Measurements from ENCODE around the gene RRAD. TPM values are rescaled to one million over a fixed set of nuclear protein-coding genes. Genes with fewer than 3 reads are reported as not detected.
"Not testable (repeated sequence)": the region's sequence is repeated elsewhere in the genome, so short reads cannot be mapped to it uniquely, and the experiment has no call there.

The RRAD gene
- total RNA-seq, 1 donor from 2014 or later, result 0.24 TPM

DNA sequence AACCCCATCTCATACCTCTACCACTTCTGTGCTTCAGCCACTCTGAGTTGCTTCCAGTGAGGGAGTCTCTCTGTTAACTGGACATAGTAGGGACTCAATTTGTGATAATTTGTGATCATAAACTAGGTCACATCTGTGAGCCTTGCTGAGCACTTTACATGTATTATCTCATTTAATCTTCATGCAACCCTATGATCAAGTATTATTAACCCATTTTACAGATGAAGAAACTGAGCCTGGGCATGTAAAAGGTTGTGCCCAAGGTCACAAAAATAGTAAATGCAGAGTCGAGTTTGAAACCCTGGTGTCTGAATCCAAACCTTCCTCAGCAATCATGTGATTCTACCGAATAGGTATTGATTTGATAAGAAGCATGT lies 26.4 kb downstream of the RRAD start:
- Mint-ChIP-seq H3K36me3 (no peaks in the 10 kb centered on the region), H3K27me3 (ENCODE audit: insufficient read depth, low read depth) (peaks cover 9% of the 10 kb centered on the region), H3K4me3 (no peak overlapping the region), H3K4me1 (peaks cover 23% of the 10 kb centered on the region), H3K27ac (no peak overlapping the region), H3K9me3 (no peaks in the 10 kb centered on the region)
- Histone ChIP-seq H3F3A (ENCODE audit: low read depth) (no peaks in the 10 kb centered on the region), H3K27me3 (no peaks in the 10 kb centered on the region), H3K79me2 (ENCODE audit: low read depth) (no peaks in the 10 kb centered on the region), H3K27ac (no peak overlapping the region), H3K9ac (no peak overlapping the region), H3K4me1 (no peaks in the 10 kb centered on the region), H3K4me3 (no peak overlapping the region), H3K4me2 (no peak overlapping the region), H3K9me3 (ENCODE audit: low read depth) (no peaks in the 10 kb centered on the region), H4K20me1 (ENCODE audit: low read depth) (no peaks in the 10 kb centered on the region), H2AFZ (replicated peaks) (no peak overlapping the region), H3K36me3 (no peaks in the 10 kb centered on the region)
- TF ChIP-seq EZH2phosphoT487 (IDR thresholded peaks at IDR 0.05), result no peak
- no peak for TF ChIP-seq CTCF (IDR thresholded peaks at IDR 0.05)
- TF ChIP-seq EZH2 (IDR thresholded peaks at IDR 0.05), result no peak
- no peak for DNase-seq (ENCODE audit: low spot score)

DNA sequence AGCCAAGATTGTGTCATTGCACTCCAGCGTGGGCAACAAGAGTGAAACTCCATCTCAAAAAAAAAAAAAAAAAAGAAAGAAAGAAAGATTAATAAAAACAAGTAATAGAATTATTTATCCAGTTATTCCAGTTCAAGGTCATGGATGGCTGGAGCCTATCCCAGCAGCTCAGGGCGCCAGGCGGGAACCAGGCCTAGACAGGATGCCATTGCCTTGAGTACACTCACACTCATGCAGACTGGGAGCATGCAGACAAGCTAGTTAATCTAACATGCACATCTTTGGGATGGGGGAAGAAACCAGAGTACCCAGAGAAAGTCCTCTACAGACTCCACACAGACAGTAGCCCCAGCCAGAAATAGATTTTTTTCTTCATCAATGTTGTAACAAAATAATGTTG lies 27.1 kb downstream of the RRAD start:
- no peak overlapping the region for H3K9ac ChIP-seq
- H2AFZ ChIP-seq (replicated peaks), result no peak overlapping the region
- H3K9me3 Mint-ChIP-seq, result no peaks in the 10 kb centered on the region
- no peaks in the 10 kb centered on the region for H3K36me3 ChIP-seq
- H3K4me3 Mint-ChIP-seq, result no peak overlapping the region
- H3K4me1 Mint-ChIP-seq, result peaks cover 23% of the 10 kb centered on the region
- no peak for DNase-seq (ENCODE audit: low spot score)
- no peaks in the 10 kb centered on the region for H3K27me3 ChIP-seq
- H3K9me3 ChIP-seq (ENCODE audit: low read depth), result no peaks in the 10 kb centered on the region
- no peak overlapping the region for H3K27ac ChIP-seq
- H3K4me3 ChIP-seq, result no peak overlapping the region
- H3K27me3 Mint-ChIP-seq (ENCODE audit: insufficient read depth, low read depth), result peaks cover 9% of the 10 kb centered on the region
- no peak for TF ChIP-seq CTCF (IDR thresholded peaks at IDR 0.05)
- no peak for TF ChIP-seq EZH2 (IDR thresholded peaks at IDR 0.05)
- TF ChIP-seq EZH2phosphoT487 (IDR thresholded peaks at IDR 0.05), result no peak
- H3K27ac Mint-ChIP-seq, result no peak overlapping the region
- no peak overlapping the region for H3K4me2 ChIP-seq
- H4K20me1 ChIP-seq (ENCODE audit: low read depth), result no peaks in the 10 kb centered on the region
- no peaks in the 10 kb centered on the region for H3K4me1 ChIP-seq
- H3F3A ChIP-seq (ENCODE audit: low read depth), result no peaks in the 10 kb centered on the region
- H3K36me3 Mint-ChIP-seq, result no peaks in the 10 kb centered on the region
- H3K79me2 ChIP-seq (ENCODE audit: low read depth), result no peaks in the 10 kb centered on the region

GRCh38 chr16:66896682-66897081 lies 28.7 kb downstream of the RRAD start:
- not testable (repeated sequence) for H3K27me3 ChIP-seq; H3K79me2 ChIP-seq (ENCODE audit: low read depth); H3K36me3 Mint-ChIP-seq; H3K27me3 Mint-ChIP-seq (ENCODE audit: insufficient read depth, low read depth); H3K4me2 ChIP-seq; H3K9me3 ChIP-seq (ENCODE audit: low read depth); H3K36me3 ChIP-seq; H3F3A ChIP-seq (ENCODE audit: low read depth); H3K4me3 Mint-ChIP-seq; H3K9me3 Mint-ChIP-seq; DNase-seq (ENCODE audit: low spot score); H3K27ac Mint-ChIP-seq; H2AFZ ChIP-seq (replicated peaks); H3K9ac ChIP-seq; H3K4me3 ChIP-seq; H3K4me1 ChIP-seq; H3K27ac ChIP-seq; H4K20me1 ChIP-seq (ENCODE audit: low read depth)
- peaks cover 20% of the 10 kb centered on the region for H3K4me1 Mint-ChIP-seq

GRCh38 chr16:66895999-66896398 lies 29.3 kb downstream of the RRAD start:
- no peaks in the 10 kb centered on the region for H4K20me1 ChIP-seq (ENCODE audit: low read depth)
- Mint-ChIP-seq H3K4me1 (peaks cover 20% of the 10 kb centered on the region), H3K36me3 (no peaks in the 10 kb centered on the region), H3K4me3 (peak overlapping the region; percentile 24), H3K27ac (peak overlapping the region; percentile 35), H3K27me3 (ENCODE audit: insufficient read depth, low read depth) (peaks cover 9% of the 10 kb centered on the region), H3K9me3 (no peaks in the 10 kb centered on the region)
- H3K4me3 ChIP-seq, result no peak overlapping the region
- no peaks in the 10 kb centered on the region for H3F3A ChIP-seq (ENCODE audit: low read depth)
- H3K9me3 ChIP-seq (ENCODE audit: low read depth), result no peaks in the 10 kb centered on the region
- H3K27me3 ChIP-seq, result no peaks in the 10 kb centered on the region
- H3K79me2 ChIP-seq (ENCODE audit: low read depth), result no peaks in the 10 kb centered on the region
- no peaks in the 10 kb centered on the region for H3K4me1 ChIP-seq
- H3K4me2 ChIP-seq, result no peak overlapping the region
- DNase-seq (ENCODE audit: low spot score), result no peak
- TF ChIP-seq CTCF (IDR thresholded peaks at IDR 0.05) (no peak), EZH2 (IDR thresholded peaks at IDR 0.05) (no peak), EZH2phosphoT487 (IDR thresholded peaks at IDR 0.05) (no peak)
- no peaks in the 10 kb centered on the region for H3K36me3 ChIP-seq
- H3K27ac ChIP-seq, result no peak overlapping the region
- no peak overlapping the region for H3K9ac ChIP-seq
- no peak overlapping the region for H2AFZ ChIP-seq (replicated peaks)

All from neural progenitor cell (in vitro differentiated cells).